H1 (cell line): Measurements from ENCODE around the gene CALY. TPM values are rescaled to one million over a fixed set of nuclear protein-coding genes. Genes with fewer than 3 reads are reported as not detected.

Experiments
- CTCF ChIA-PET: fragments of 300-600 bp; sonication (Branson Sonifier 250); formaldehyde crosslinking; loops from one replicate; lab custom pipeline; 2021; ENCODE audit not compliant: partially characterized antibody; lab: Charles Lee
- POLR2A ChIA-PET: fragments of 300-600 bp; sonication (Branson Sonifier 250); formaldehyde crosslinking; loops from one replicate; lab custom pipeline; 2021; ENCODE audit warnings: inconsistent platforms; ENCODE audit not compliant: partially characterized antibody; lab: Charles Lee
- DNase-seq, 2 experiments: peaks; one replicate each; pipeline versions ENCODE4 v3.0.0 to v3.0.0-alpha.2; 2010 to 2022; ENCODE audit warnings: low spot score in 2 of 2, low read depth in 1 of 2, mixed read lengths in 1 of 2
- FAIRE-seq: peaks from 2 replicates; lab custom pipeline; 2011; peaks lifted over from hg19 to GRCh38; lab: Jason Lieb, UNC
- H2AFZ ChIP-seq: 2 replicates; pipeline ENCODE4 v1.8.1; 2012; ENCODE audit warnings: low read length, inconsistent platforms
- H2AK5ac ChIP-seq: 2 replicates; pipeline ENCODE4 v1.6.1; 2013; ENCODE audit warnings: low read depth, low read length
- H2BK120ac ChIP-seq: replicated peaks from 2 replicates; pipeline ENCODE3; 2013; ENCODE audit warnings: low read depth, low read length, inconsistent platforms
- H2BK12ac ChIP-seq: 2 replicates; pipeline ENCODE4 v1.6.1; 2013; ENCODE audit warnings: low read depth, low read length
- H2BK15ac ChIP-seq: 2 replicates; pipeline ENCODE4 v1.6.1; 2013; ENCODE audit warnings: low read length
- H2BK20ac ChIP-seq: 2 replicates; pipeline ENCODE4 v1.6.1; 2013; ENCODE audit warnings: low read length
- H2BK5ac ChIP-seq: 2 replicates; pipeline ENCODE4 v1.6.1; 2013; ENCODE audit warnings: low read depth, low read length
- H3K14ac ChIP-seq: 2 replicates; pipeline ENCODE4 v1.6.1; 2013; ENCODE audit warnings: inconsistent platforms; ENCODE audit not compliant: insufficient read length
- H3K18ac ChIP-seq: 2 replicates; pipeline ENCODE4 v1.6.1; 2013; ENCODE audit warnings: low read length; ENCODE audit errors: extremely low read depth
- H3K23ac ChIP-seq: 2 replicates; pipeline ENCODE4 v1.6.1; 2013; ENCODE audit warnings: inconsistent platforms; ENCODE audit not compliant: insufficient read length
- H3K23me2 ChIP-seq: 2 replicates; pipeline ENCODE4 v1.6.1; 2013; ENCODE audit warnings: low read depth, low read length
- H3K27ac ChIP-seq: 2 replicates; pipeline ENCODE4 v1.6.1; 2011; ENCODE audit warnings: low read depth, low read length, inconsistent platforms
- H3K27me3 ChIP-seq, 4 experiments: replicated peaks in 1 of 4; 1 replicate in 1 of 4; 2 replicates in 3 of 4; pipeline versions ENCODE4 v1.6.1 to v1.8.1; 2011 to 2013; ENCODE audit warnings: low read length in 3 of 4, mild to moderate bottlenecking in 3 of 4, inconsistent platforms in 2 of 4, mixed read lengths in 2 of 4, moderate library complexity in 1 of 4; ENCODE audit not compliant: control insufficient read depth in 3 of 4, insufficient read depth in 3 of 4; ENCODE audit errors: extremely low read depth in 1 of 4
- H3K36me3 ChIP-seq, 4 experiments: 2 replicates each; pipeline versions ENCODE4 v1.6.1 to v1.8.1; 2011 to 2013; ENCODE audit warnings: mild to moderate bottlenecking in 4 of 4, low read length in 3 of 4, moderate library complexity in 2 of 4, control low read depth in 1 of 4, inconsistent platforms in 1 of 4; ENCODE audit not compliant: insufficient read depth in 4 of 4, control insufficient read depth in 2 of 4
- H3K4ac ChIP-seq: replicated peaks from 2 replicates; pipeline ENCODE3; 2013; ENCODE audit warnings: low read length, low read depth, mixed read lengths, inconsistent platforms; ENCODE audit not compliant: insufficient read length
- H3K4me1 ChIP-seq, 4 experiments: replicated peaks in 1 of 4; 1 replicate in 1 of 4; 2 replicates in 3 of 4; pipeline versions ENCODE4 v1.6.1 to v1.8.1; 2011 to 2013; ENCODE audit warnings: low read length in 3 of 4, inconsistent platforms in 2 of 4, mixed read lengths in 1 of 4; ENCODE audit not compliant: insufficient read depth in 4 of 4, control insufficient read depth in 3 of 4
- H3K4me2 ChIP-seq, 2 experiments: 2 replicates each; pipeline versions ENCODE4 v1.6.1 to v1.8.1; 2011 to 2013; ENCODE audit warnings: low read depth in 2 of 2, low read length in 2 of 2, control low read depth in 1 of 2, inconsistent platforms in 1 of 2, mild to moderate bottlenecking in 1 of 2; ENCODE audit not compliant: insufficient read depth in 1 of 2
- H3K4me3 ChIP-seq, 4 experiments: fragments of 200-600, 300-600 bp in 1 of 4; sonication (generic), shearing (Covaris generic), sonication (Bioruptor Twin) in 1 of 4; 2 replicates each; pipeline versions ENCODE4 v1.5.1 to v1.8.1; 2011 to 2016; ENCODE audit warnings: low read length in 4 of 4, low read depth in 3 of 4, control low read depth in 2 of 4, inconsistent platforms in 2 of 4, mild to moderate bottlenecking in 2 of 4, mixed read lengths in 1 of 4, moderate library complexity in 1 of 4; ENCODE audit not compliant: insufficient read depth in 2 of 4; ENCODE audit errors: extremely low read depth in 1 of 4
- H3K56ac ChIP-seq: replicated peaks from 2 replicates; pipeline ENCODE3; 2013; ENCODE audit warnings: low read depth, mild to moderate bottlenecking, mixed read lengths, low read length, inconsistent platforms; ENCODE audit not compliant: insufficient read length
- H3K79me1 ChIP-seq: 2 replicates; pipeline ENCODE4 v1.6.1; 2013; ENCODE audit warnings: low read depth, low read length, control low read depth
- H3K79me2 ChIP-seq, 2 experiments: 2 replicates each; pipeline versions ENCODE4 v1.6.1 to v1.8.1; 2012 to 2013; ENCODE audit warnings: low read length in 2 of 2, mild to moderate bottlenecking in 2 of 2, inconsistent platforms in 1 of 2; ENCODE audit not compliant: insufficient read depth in 2 of 2, control insufficient read depth in 1 of 2
- H3K9ac ChIP-seq, 4 experiments: replicated peaks in 1 of 4; 1 replicate in 1 of 4; 2 replicates in 3 of 4; pipeline versions ENCODE4 v1.6.1 to v1.8.1; 2011 to 2013; ENCODE audit warnings: low read depth in 3 of 4, low read length in 3 of 4, control low read depth in 2 of 4, mild to moderate bottlenecking in 2 of 4, moderate library complexity in 2 of 4, inconsistent platforms in 1 of 4; ENCODE audit errors: extremely low read depth in 1 of 4
- H3K9me3 ChIP-seq, 2 experiments: 2 replicates each; pipeline versions ENCODE4 v1.6.1 to v1.8.1; 2012 to 2013; ENCODE audit warnings: mild to moderate bottlenecking in 2 of 2, moderate library complexity in 2 of 2, control low read depth in 1 of 2, inconsistent platforms in 1 of 2, low read depth in 1 of 2, low read length in 1 of 2, mixed read lengths in 1 of 2; ENCODE audit not compliant: insufficient read depth in 2 of 2
- H4K20me1 ChIP-seq, 2 experiments: replicated peaks in 1 of 2; 2 replicates each; pipeline versions ENCODE3 to v1.8.1; 2011 to 2013; ENCODE audit warnings: inconsistent platforms in 2 of 2, low read length in 2 of 2, mild to moderate bottlenecking in 1 of 2; ENCODE audit not compliant: insufficient read depth in 2 of 2, control insufficient read depth in 1 of 2
- H4K5ac ChIP-seq: 2 replicates; pipeline ENCODE4 v1.6.1; 2013; ENCODE audit warnings: low read length, low read depth, mixed read lengths, inconsistent platforms; ENCODE audit not compliant: insufficient read length
- H4K8ac ChIP-seq: 2 replicates; pipeline ENCODE4 v1.8.0; 2013; ENCODE audit warnings: mild to moderate bottlenecking, moderate library complexity, low read length, inconsistent platforms; ENCODE audit not compliant: insufficient read depth; ENCODE audit errors: extremely low read depth
- H4K91ac ChIP-seq: replicated peaks from 2 replicates; pipeline ENCODE3; 2013; ENCODE audit warnings: low read length, mixed read lengths, inconsistent platforms; ENCODE audit not compliant: insufficient read length
- CEBPB ChIP-seq: IDR thresholded peaks from 2 replicates; pipeline ENCODE4 v1.6.1; 2012; ENCODE audit warnings: low read depth, low read length
- SIRT6 ChIP-seq: IDR thresholded peaks from one replicate; pipeline ENCODE4 v1.7.1; 2012; ENCODE audit warnings: low read length, inconsistent platforms
- WGBS, 2 experiments: shearing (Covaris generic) in 1 of 2; methylation state at CpG; one replicate each; pipeline versions ENCODE4 v1.1.6 to v1.1.7; 2013 to 2015; ENCODE audit warnings: low lambda C conversion rate in 2 of 2, mixed read lengths in 2 of 2, inconsistent platforms in 1 of 2, low coverage in 1 of 2, missing lambda C conversion rate in 1 of 2; ENCODE audit not compliant: insufficient replicate concordance in 2 of 2, insufficient coverage in 1 of 2, insufficient read length in 1 of 2; ENCODE audit errors: extremely low coverage in 1 of 2, missing lambda C conversion rate in 1 of 2; 5-methylcytosine and 5-hydroxymethylcytosine counted together
- polyA plus RNA-seq, 7 experiments: library from polyadenylated mRNA; depleted of rRNA in 3 of 7; stranded (reverse) in 5 of 7; unstranded in 2 of 7; fragments of >200 nt in 5 of 7; fragments of 200-250 nt in 2 of 7; gene quantifications; 1 replicate in 5 of 7; 2 replicates in 1 of 7; 4 replicates in 1 of 7; pipeline versions ENCODE4 v1.2.1 to v1.2.3, GENCODE V29; 2011 to 2013; ENCODE audit warnings: missing spikeins in 2 of 7, mixed read lengths in 2 of 7
- total RNA-seq: library from RNA; stranded (reverse); fragmentation: NEBNext Ultra II Directional; extraction: Animal tissue kit (Norgen Biotek cat#: 25700); gene quantifications from 2 replicates; pipeline ENCODE4 v1.2.1, GENCODE V29; 2021

The CALY gene
- total and polyA plus RNA-seq, 2 of the 8 experiments (the other 6 are each of a cell fraction or from before 2014, with no cell fraction given): 1.3 to 1.5 TPM

- no peak overlapping the region for H2BK12ac ChIP-seq
- no peaks in the 10 kb centered on the region; the same call in 1 of the 2 replicates for H3K23me2 ChIP-seq
- H2BK5ac ChIP-seq: no peak overlapping the region
- no peak overlapping the region for H4K8ac ChIP-seq
- H3K79me2 ChIP-seq: no peaks in the 10 kb centered on the region
- H3K4me2 ChIP-seq: no peak overlapping the region
- no peak overlapping the region for H2BK20ac ChIP-seq
- no peak overlapping the region for H2BK120ac ChIP-seq
- no peaks in the 10 kb centered on the region for H3K79me1 ChIP-seq
- 88% methylated on average over 38 of the region's 38 CpGs; no CpG with 5 or more reads in 1 of the 2 experiments for whole genome bisulfite sequencing, 2 experiments
- TF ChIP-seq CEBPB: no peak
- TF ChIP-seq SIRT6: no peak
- no peak overlapping the region for H3K9ac ChIP-seq
- H3K9me3 ChIP-seq: no peaks in the 10 kb centered on the region
- H3K23ac ChIP-seq: no peak overlapping the region
- H2BK15ac ChIP-seq: no peak overlapping the region
- CTCF ChIA-PET: interaction anchor here (0.7 to 2.7 kb wide), 5 partner anchors 21 to 138 kb away, joined by 3 to 12 read pairs (median 6); no protein-coding TSS in a partner anchor
- no peak overlapping the region for H4K5ac ChIP-seq
- H3K27ac ChIP-seq: no peak overlapping the region
- no peak overlapping the region for H2AK5ac ChIP-seq
- peaks cover 0 to 9% of the 10 kb centered on the region in 2 experiments for H4K20me1 ChIP-seq
- no peak overlapping the region for H3K4me3 ChIP-seq
- POLR2A ChIA-PET: interaction anchor here (0.5 to 1.3 kb wide), 2 partner anchors 21 to 254 kb away, joined by 3 to 4 read pairs; no protein-coding TSS in a partner anchor
- H2AFZ ChIP-seq: no peak overlapping the region
- no peak overlapping the region for H3K56ac ChIP-seq
- DNase-seq (no peak), FAIRE-seq (no peak)
- no peak overlapping the region for H4K91ac ChIP-seq
- H3K4me1 ChIP-seq: peaks cover 0 to 6% (median 5%) of the 10 kb centered on the region in 4 experiments; a peak in 4 of 7 replicates
- no peaks in the 10 kb centered on the region for H3K27me3 ChIP-seq
- H3K36me3 ChIP-seq: peaks cover 7 to 39% (median 21%) of the 10 kb centered on the region in 4 experiments
- no peak overlapping the region for H3K18ac ChIP-seq
- H3K14ac ChIP-seq: no peak overlapping the region
- no peak overlapping the region for H3K4ac ChIP-seq
Measured at GRCh38 chr10:133281628-133282372, 54.9 kb downstream of the CALY start.
